K562 (cell line): ENCODE data around the gene PWP2. TPM values are rescaled to one million over a fixed set of nuclear protein-coding genes. Genes with fewer than 3 reads are reported as not detected.

Experiments
- ATAC-seq: fragments of 200-7000 bp; cut with Tn5 transposase; 3 replicates; pipeline ENCODE4 v1.9.1; 2020; ENCODE audit warnings: moderate library complexity
- BruUV-seq: library from RNA; stranded (reverse); fragments of 400-500 nt; replicated peaks from 2 replicates; lab custom pipeline; 2021; lab: Mats Ljungman, UMichigan
- CTCF ChIA-PET: fragments of 300-600 bp; formaldehyde crosslinking; extraction: SDS; loops from one replicate; lab custom pipeline; 2021; ENCODE audit warnings: low intra/inter-chr PET ratio; lab: Yijun Ruan, JAX
- POLR2A ChIA-PET: fragments of 300-600, 350-650 bp; sonication (Branson Sonifier 250); formaldehyde crosslinking; extraction: SDS; loops from one replicate; lab custom pipeline; 2021; ENCODE audit warnings: antibody characterized with exemption, inconsistent platforms; lab: Yijun Ruan, JAX
- DNase-seq, 4 experiments: peaks; one replicate each; pipeline versions ENCODE4 v3.0.0 to v3.0.0-alpha.2; 2011 to 2018; ENCODE audit warnings: low spot score in 3 of 4, mixed read lengths in 3 of 4; ENCODE audit errors: extremely low read depth in 1 of 4
- FAIRE-seq: peaks from 2 replicates; lab custom pipeline; 2011; peaks lifted over from hg19 to GRCh38; lab: Jason Lieb, UNC
- H2AFZ ChIP-seq: 2 replicates; pipeline ENCODE4 v1.6.0; 2011; ENCODE audit warnings: low read depth, low read length, control low read depth, inconsistent platforms
- H3K27ac ChIP-seq: fragments of 200-600 bp; 3 replicates; pipeline ENCODE4 v1.8.0; 2011; ENCODE audit warnings: low read depth, mild to moderate bottlenecking, control low read depth, inconsistent platforms, low read length, moderate library complexity, mixed read lengths; ENCODE audit errors: extremely low read depth
- H3K27me3 ChIP-seq, 2 experiments: fragments of 300-600 bp in 1 of 2; 2 replicates in 1 of 2; 3 replicates in 1 of 2; pipeline versions ENCODE4 v1.6.0 to v1.8.0; 2011; ENCODE audit warnings: inconsistent platforms in 2 of 2, low read length in 2 of 2, mild to moderate bottlenecking in 1 of 2, mixed read lengths in 1 of 2, moderate library complexity in 1 of 2; ENCODE audit not compliant: control insufficient read depth in 2 of 2, insufficient read depth in 2 of 2
- H3K36me3 ChIP-seq: fragments of 300-600 bp; 3 replicates; pipeline ENCODE4 v1.8.0; 2011; ENCODE audit warnings: mild to moderate bottlenecking, low read length, inconsistent platforms; ENCODE audit not compliant: control insufficient read depth, insufficient read depth
- H3K4me1 ChIP-seq, 2 experiments: fragments of 200-600 bp in 1 of 2; replicated peaks in 1 of 2; 2 replicates in 1 of 2; 3 replicates in 1 of 2; pipeline versions ENCODE4 v1.5.1 to v1.8.0; 2011; ENCODE audit warnings: inconsistent platforms in 2 of 2, low read length in 2 of 2, mild to moderate bottlenecking in 1 of 2, mixed read lengths in 1 of 2, moderate library complexity in 1 of 2; ENCODE audit not compliant: control insufficient read depth in 2 of 2, insufficient read depth in 2 of 2
- H3K4me2 ChIP-seq: 2 replicates; pipeline ENCODE4 v1.6.1; 2011; ENCODE audit warnings: low read length, control low read depth, inconsistent platforms, mixed read lengths; ENCODE audit not compliant: insufficient read depth
- H3K4me3 ChIP-seq: fragments of 200-600 bp; sonication (generic), shearing (Covaris generic); 2 replicates; pipeline ENCODE4 v1.5.1; 2016; ENCODE audit warnings: control low read depth, inconsistent platforms
- H3K79me2 ChIP-seq: fragments of 200-600 bp; 3 replicates; pipeline ENCODE4 v1.8.0; 2011; ENCODE audit warnings: low read length, inconsistent platforms; ENCODE audit not compliant: control insufficient read depth, insufficient read depth
- H3K9ac ChIP-seq, 2 experiments: 2 replicates each; pipeline versions ENCODE4 v1.6.0 to v1.6.1; 2011; ENCODE audit warnings: low read depth in 2 of 2, low read length in 2 of 2, control low read depth in 1 of 2, inconsistent platforms in 1 of 2, mild to moderate bottlenecking in 1 of 2, mixed read lengths in 1 of 2; ENCODE audit not compliant: insufficient read depth in 1 of 2
- H3K9me1 ChIP-seq: one replicate; pipeline ENCODE4 v1.6.0; 2011; ENCODE audit warnings: inconsistent platforms, mild to moderate bottlenecking, low read length, moderate library complexity; ENCODE audit not compliant: control insufficient read depth, insufficient read depth
- H3K9me3 ChIP-seq: replicated peaks from 2 replicates; pipeline ENCODE4 v1.5.1; 2011; ENCODE audit warnings: low read depth, low read length, inconsistent platforms; ENCODE audit not compliant: control insufficient read depth, insufficient read depth
- H4K20me1 ChIP-seq: replicated peaks from 2 replicates; pipeline ENCODE4 v1.6.1; 2011; ENCODE audit warnings: low read length, inconsistent platforms, mixed read lengths; ENCODE audit not compliant: control insufficient read depth, insufficient read depth
- CTCF ChIP-seq, 3 experiments: IDR thresholded peaks in 2 of 3; conservative IDR thresholded peaks in 1 of 3; 2 replicates each; pipeline ENCODE4 v1.5.1; 2011 to 2012; ENCODE audit warnings: low read length in 3 of 3, mild to moderate bottlenecking in 3 of 3, control low read depth in 2 of 3, improper control_type of control experiment in 1 of 3, inconsistent platforms in 1 of 3, low read depth in 1 of 3, mixed read lengths in 1 of 3, moderate library complexity in 1 of 3; ENCODE audit not compliant: insufficient read depth in 2 of 3
- NCOA4 ChIP-seq: fragments of 450-650 bp; IDR thresholded peaks from 2 replicates; pipeline ENCODE4 v1.6.1; 2018; ENCODE audit warnings: mild to moderate bottlenecking; ENCODE audit not compliant: partially characterized antibody
- POLR2A ChIP-seq: fragments of 450-650 bp; conservative IDR thresholded peaks from 2 replicates; pipeline ENCODE4 v1.6.1; 2016
- RBM22 ChIP-seq: fragments of 200-400 bp; formaldehyde crosslinking; IDR thresholded peaks from 2 replicates; pipeline ENCODE4 v1.6.1; 2018; ENCODE audit warnings: low read length, low read depth; ENCODE audit not compliant: poor library complexity, severe bottlenecking
- SUPT5H ChIP-seq: fragments of 450-650 bp; IDR thresholded peaks from 2 replicates; pipeline ENCODE4 v1.6.1; 2016
- ZNF133 ChIP-seq: fragments of 250-450 bp; sonication (Bioruptor Pico); IDR thresholded peaks from 2 replicates; pipeline ENCODE4 v1.4.0; 2020; ENCODE audit warnings: mild to moderate bottlenecking
- ZNF507 ChIP-seq: conservative IDR thresholded peaks from 2 replicates; pipeline ENCODE4 v1.6.1; 2017; ENCODE audit warnings: missing genetic modification characterization, missing compliant biosample characterization
- WGBS: fragments of 100-300 bp; shearing (Covaris generic); methylation state at CpG from one replicate; pipeline ENCODE4 v1.1.6; 2016; ENCODE audit warnings: low coverage, mixed read lengths; ENCODE audit not compliant: insufficient coverage; ENCODE audit errors: missing lambda C conversion rate; 5-methylcytosine and 5-hydroxymethylcytosine counted together
- in situ Hi-C: fragments of 300-500 bp; cut with MboI; formaldehyde crosslinking; loops from 4 replicates; pipeline ENCODE4 v1.15.0; 2018; ENCODE audit warnings: inconsistent platforms, mixed read lengths
- intact Hi-C: fragments of 100-400 bp; cut with micrococcal nuclease; formaldehyde crosslinking; loops from 2 replicates; pipeline ENCODE4 v1.14.2; 2022
- polyA plus RNA-seq, 8 experiments: library from polyadenylated mRNA; depleted of rRNA in 4 of 8; stranded (reverse) in 5 of 8; unstranded in 3 of 8; fragments of >200 nt; fragmentation: Nextera tagmentation in 2 of 8; fragmentation: Illumina TruSeq in 1 of 8; extraction: Ambion mirVana in 2 of 8; extraction: Trizol in 1 of 8; gene quantifications; 2 replicates each; pipeline versions ENCODE4 v1.2.1 to v1.2.3, GENCODE V29; 2011 to 2014; ENCODE audit warnings: inconsistent platforms in 1 of 8, missing spikeins in 1 of 8
- total RNA-seq, 7 experiments: library from RNA; depleted of rRNA in 6 of 7; stranded (reverse); fragments of >200 nt in 6 of 7; fragmentation: Illumina TruSeq in 2 of 7; extraction: Trizol in 2 of 7; gene quantifications; 2 replicates each; pipeline versions ENCODE4 v1.2.1 to v1.2.3, GENCODE V29; 2011 to 2021; ENCODE audit warnings: low replicate concordance in 1 of 7
- TF ChIP-seq, protein P1 (sequence below): fragments of 250-450 bp; sonication (Bioruptor Pico); IDR thresholded peaks from 2 replicates; pipeline ENCODE4 v1.4.0; 2020; ENCODE audit warnings: mild to moderate bottlenecking, moderate library complexity
- TF ChIP-seq, protein P2 (sequence below): fragments of 450-650 bp; formaldehyde crosslinking; IDR thresholded peaks from 2 replicates; pipeline ENCODE4 v1.4.0; 2020; ENCODE audit warnings: mild to moderate bottlenecking, mixed read lengths
- TF ChIP-seq, protein P3 (sequence below): fragments of 450-650 bp; IDR thresholded peaks from 2 replicates; pipeline ENCODE4 v1.7.0; 2016; ENCODE audit warnings: borderline replicate concordance
- TF ChIP-seq, protein P4 (sequence below): fragments of 200-800 bp; sonication (Bioruptor generic); IDR thresholded peaks from 2 replicates; pipeline ENCODE4 v1.6.1; 2017; ENCODE audit warnings: missing genetic modification characterization, missing compliant biosample characterization

Gene PWP2
- total and polyA plus RNA-seq, 9 of the 15 experiments (the other 6 are each of a cell fraction or from before 2014, with no cell fraction given): 0.72 to 57.6 (median 31.1) TPM

GRCh38 chr21:44057960-44058651, 49.1 kb upstream of the PWP2 start:
- Histone ChIP-seq H3K9me1 (no peaks in the 10 kb centered on the region), H3K9me3 (no peaks in the 10 kb centered on the region), H3K9ac (no peak overlapping the region; a peak in 1 of 4 replicates), H2AFZ (no peak overlapping the region), H3K79me2 (peaks cover 12% of the 10 kb centered on the region; the same call in 2 of the 3 replicates), H3K4me3 (no peak overlapping the region), H3K4me2 (no peak overlapping the region), H3K36me3 (peaks cover 87% of the 10 kb centered on the region), H3K27me3 (no peaks in the 10 kb centered on the region), H3K4me1 (peaks cover 2 to 9% of the 10 kb centered on the region in 2 experiments; a peak in 4 of 5 replicates), H4K20me1 (no peaks in the 10 kb centered on the region), H3K27ac (no peak overlapping the region)
- DNase-seq: no peak
- in situ Hi-C loops: no loop called here
- ChIA-PET POLR2A (interaction anchor here (0.7 to 1.6 kb wide), 5 partner anchors 9 to 364 kb away, joined by 3 to 6 read pairs (median 3); no protein-coding TSS in a partner anchor), CTCF (no interaction called here)
- TF ChIP-seq POLR2A (peak; percentile 3; the same call in 1 of the 2 replicates), RBM22 (peak; percentile 11), ZNF507 (tag) (no peak), CTCF (IDR thresholded peaks at IDR 0.05 in 2 of 3, conservative IDR thresholded peaks at IDR 0.05 in 1 of 3; ENCODE audit: insufficient read depth in 2 of 3, low read depth in 1 of 3, low read length in 3 of 3) (no peak), ZNF133 (CRISPR knock-in tag) (no peak), NCOA4 (no peak), SUPT5H (peak; percentile 45; the same call in 1 of the 2 replicates)
- TF ChIP-seq, protein P1, sequence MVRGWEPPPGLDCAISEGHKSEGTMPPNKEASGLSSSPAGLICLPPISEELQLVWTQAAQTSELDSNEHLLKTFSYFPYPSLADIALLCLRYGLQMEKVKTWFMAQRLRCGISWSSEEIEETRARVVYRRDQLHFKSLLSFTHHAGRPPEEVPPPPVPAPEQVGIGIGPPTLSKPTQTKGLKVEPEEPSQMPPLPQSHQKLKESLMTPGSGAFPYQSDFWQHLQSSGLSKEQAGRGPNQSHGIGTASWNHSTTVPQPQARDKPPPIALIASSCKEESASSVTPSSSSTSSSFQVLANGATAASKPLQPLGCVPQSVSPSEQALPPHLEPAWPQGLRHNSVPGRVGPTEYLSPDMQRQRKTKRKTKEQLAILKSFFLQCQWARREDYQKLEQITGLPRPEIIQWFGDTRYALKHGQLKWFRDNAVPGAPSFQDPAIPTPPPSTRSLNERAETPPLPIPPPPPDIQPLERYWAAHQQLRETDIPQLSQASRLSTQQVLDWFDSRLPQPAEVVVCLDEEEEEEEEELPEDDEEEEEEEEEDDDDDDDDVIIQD: no peak
- TF ChIP-seq, protein P2, sequence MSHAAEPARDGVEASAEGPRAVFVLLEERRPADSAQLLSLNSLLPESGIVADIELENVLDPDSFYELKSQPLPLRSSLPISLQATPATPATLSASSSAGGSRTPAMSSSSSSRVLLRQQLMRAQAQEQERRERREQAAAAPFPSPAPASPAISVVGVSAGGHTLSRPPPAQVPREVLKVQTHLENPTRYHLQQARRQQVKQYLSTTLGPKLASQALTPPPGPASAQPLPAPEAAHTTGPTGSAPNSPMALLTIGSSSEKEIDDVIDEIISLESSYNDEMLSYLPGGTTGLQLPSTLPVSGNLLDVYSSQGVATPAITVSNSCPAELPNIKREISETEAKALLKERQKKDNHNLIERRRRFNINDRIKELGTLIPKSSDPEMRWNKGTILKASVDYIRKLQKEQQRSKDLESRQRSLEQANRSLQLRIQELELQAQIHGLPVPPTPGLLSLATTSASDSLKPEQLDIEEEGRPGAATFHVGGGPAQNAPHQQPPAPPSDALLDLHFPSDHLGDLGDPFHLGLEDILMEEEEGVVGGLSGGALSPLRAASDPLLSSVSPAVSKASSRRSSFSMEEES (CRISPR knock-in tag): no peak
- TF ChIP-seq, protein P3, sequence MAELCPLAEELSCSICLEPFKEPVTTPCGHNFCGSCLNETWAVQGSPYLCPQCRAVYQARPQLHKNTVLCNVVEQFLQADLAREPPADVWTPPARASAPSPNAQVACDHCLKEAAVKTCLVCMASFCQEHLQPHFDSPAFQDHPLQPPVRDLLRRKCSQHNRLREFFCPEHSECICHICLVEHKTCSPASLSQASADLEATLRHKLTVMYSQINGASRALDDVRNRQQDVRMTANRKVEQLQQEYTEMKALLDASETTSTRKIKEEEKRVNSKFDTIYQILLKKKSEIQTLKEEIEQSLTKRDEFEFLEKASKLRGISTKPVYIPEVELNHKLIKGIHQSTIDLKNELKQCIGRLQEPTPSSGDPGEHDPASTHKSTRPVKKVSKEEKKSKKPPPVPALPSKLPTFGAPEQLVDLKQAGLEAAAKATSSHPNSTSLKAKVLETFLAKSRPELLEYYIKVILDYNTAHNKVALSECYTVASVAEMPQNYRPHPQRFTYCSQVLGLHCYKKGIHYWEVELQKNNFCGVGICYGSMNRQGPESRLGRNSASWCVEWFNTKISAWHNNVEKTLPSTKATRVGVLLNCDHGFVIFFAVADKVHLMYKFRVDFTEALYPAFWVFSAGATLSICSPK: no peak
- TF ChIP-seq, protein P4, sequence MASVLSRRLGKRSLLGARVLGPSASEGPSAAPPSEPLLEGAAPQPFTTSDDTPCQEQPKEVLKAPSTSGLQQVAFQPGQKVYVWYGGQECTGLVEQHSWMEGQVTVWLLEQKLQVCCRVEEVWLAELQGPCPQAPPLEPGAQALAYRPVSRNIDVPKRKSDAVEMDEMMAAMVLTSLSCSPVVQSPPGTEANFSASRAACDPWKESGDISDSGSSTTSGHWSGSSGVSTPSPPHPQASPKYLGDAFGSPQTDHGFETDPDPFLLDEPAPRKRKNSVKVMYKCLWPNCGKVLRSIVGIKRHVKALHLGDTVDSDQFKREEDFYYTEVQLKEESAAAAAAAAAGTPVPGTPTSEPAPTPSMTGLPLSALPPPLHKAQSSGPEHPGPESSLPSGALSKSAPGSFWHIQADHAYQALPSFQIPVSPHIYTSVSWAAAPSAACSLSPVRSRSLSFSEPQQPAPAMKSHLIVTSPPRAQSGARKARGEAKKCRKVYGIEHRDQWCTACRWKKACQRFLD (CRISPR knock-in tag): no peak
- no peak for ATAC-seq
- WGBS: 90% methylated on average over 15 of the region's 15 CpGs
- BruUV-seq: no TSS peak
- intact Hi-C loops: no loop called here
- FAIRE-seq: no peak
